Cerebellar cortex (tissue), 1 donor: Measurements from ENCODE around the gene KLHDC10.
"Not testable (repeated sequence)": the region's sequence is repeated elsewhere in the genome, so short reads cannot be mapped to it uniquely, and the experiment has no call there.

Source experiments
- DNase-seq: peaks from one replicate; pipeline ENCODE4 v3.0.0-alpha.2; 2015; ENCODE audit warnings: low spot score

Gene KLHDC10

GRCh38 chr7:130118294-130118693 is 48.0 kb downstream of the KLHDC10 start:
- no peak for DNase-seq

GRCh38 chr7:130118801-130119200 is 48.5 kb downstream of the KLHDC10 start:
- DNase-seq: no peak

GRCh38 chr7:130123501-130123900 is 53.2 kb downstream of the KLHDC10 start:
- DNase-seq: no peak

GRCh38 chr7:130124711-130125110 is 54.4 kb downstream of the KLHDC10 start:
- no peak for DNase-seq

GRCh38 chr7:130126840-130127239 is 56.5 kb downstream of the KLHDC10 start:
- not testable (repeated sequence) for DNase-seq

- no peak for DNase-seq
These were observed 57.1 kb downstream of the KLHDC10 start for GRCh38 chr7:130127404-130127803.

- no peak for DNase-seq
These were observed 57.5 kb downstream of the KLHDC10 start for GRCh38 chr7:130127821-130128317.

- no peak for DNase-seq
These were observed 58.7 kb downstream of the KLHDC10 start for GRCh38 chr7:130129011-130129411.

- DNase-seq: no peak
These were observed 61.0 kb downstream of the KLHDC10 start for GRCh38 chr7:130131191-130131834.

- peak; percentile 52 for DNase-seq
These were observed 61.9 kb downstream of the KLHDC10 start for GRCh38 chr7:130131964-130132875.

GRCh38 chr7:130133029-130133782 is 62.9 kb downstream of the KLHDC10 start:
- no peak for DNase-seq

- DNase-seq: no peak
These were observed 63.8 kb downstream of the KLHDC10 start for GRCh38 chr7:130134106-130134636.

- DNase-seq: no peak
These were observed 64.4 kb downstream of the KLHDC10 start for GRCh38 chr7:130134726-130135125.

- DNase-seq: no peak
These were observed 65.2 kb downstream of the KLHDC10 start for GRCh38 chr7:130135208-130136205.

GRCh38 chr7:130136579-130137167 is 66.3 kb downstream of the KLHDC10 start:
- DNase-seq: no peak

- no peak for DNase-seq
These were observed 66.9 kb downstream of the KLHDC10 start for GRCh38 chr7:130137207-130137606.

- DNase-seq: no peak
These were observed 69.0 kb downstream of the KLHDC10 start for GRCh38 chr7:130139193-130139960.

GRCh38 chr7:130140551-130141160 is 70.3 kb downstream of the KLHDC10 start:
- DNase-seq: no peak
